Activated T-helper 9 cell treated with anti-CD3 and anti-CD28 coated beads, Interleukin-2, amount 50 U/mL, for 16 hours (primary cell): ENCODE results near the gene CD74.

Experiments
- DNase-seq: peaks from one replicate; pipeline ENCODE4 v3.0.0-alpha.2; 2020; ENCODE audit warnings: low read depth

The CD74 gene

DNA sequence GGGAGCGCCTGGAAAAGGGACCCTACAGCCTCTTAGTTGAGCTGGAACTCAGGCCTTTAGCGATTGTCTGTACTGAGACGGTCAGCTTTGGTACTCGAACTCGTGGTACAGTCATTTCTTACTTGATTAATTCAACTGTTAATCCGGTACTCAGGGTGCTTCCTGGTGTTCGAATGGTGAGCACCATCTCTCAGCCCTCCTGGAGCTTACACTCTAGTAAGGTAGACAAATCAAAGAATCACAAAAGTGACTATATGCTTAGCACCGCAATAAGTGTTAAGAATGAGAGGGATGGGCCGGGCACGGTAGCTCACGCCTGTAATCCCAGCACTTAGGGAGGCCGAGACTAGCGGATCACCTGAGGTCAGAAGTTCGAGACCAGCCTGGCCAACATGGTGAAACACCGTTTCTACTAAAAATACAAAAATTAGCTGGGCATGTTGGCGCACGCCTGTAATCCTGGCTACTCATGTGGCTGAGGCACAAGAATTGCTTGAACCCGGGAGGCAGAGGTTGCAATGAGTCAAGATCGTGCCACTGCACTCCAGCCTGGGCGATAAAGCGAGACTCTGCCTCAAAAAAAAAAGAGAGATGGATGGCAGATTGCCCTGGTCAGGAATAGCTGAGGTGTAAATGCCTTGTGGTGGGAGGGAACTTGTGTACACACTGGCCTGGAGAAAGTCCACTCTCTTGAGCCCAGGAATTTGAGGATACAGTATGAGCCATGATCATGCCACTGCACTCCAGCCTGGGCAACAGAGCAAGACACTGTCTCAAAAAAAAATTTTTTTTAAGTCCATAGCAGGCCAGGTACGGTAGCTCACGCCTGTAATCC lies 54.2 kb downstream of the CD74 start:
- no peak for DNase-seq

DNA sequence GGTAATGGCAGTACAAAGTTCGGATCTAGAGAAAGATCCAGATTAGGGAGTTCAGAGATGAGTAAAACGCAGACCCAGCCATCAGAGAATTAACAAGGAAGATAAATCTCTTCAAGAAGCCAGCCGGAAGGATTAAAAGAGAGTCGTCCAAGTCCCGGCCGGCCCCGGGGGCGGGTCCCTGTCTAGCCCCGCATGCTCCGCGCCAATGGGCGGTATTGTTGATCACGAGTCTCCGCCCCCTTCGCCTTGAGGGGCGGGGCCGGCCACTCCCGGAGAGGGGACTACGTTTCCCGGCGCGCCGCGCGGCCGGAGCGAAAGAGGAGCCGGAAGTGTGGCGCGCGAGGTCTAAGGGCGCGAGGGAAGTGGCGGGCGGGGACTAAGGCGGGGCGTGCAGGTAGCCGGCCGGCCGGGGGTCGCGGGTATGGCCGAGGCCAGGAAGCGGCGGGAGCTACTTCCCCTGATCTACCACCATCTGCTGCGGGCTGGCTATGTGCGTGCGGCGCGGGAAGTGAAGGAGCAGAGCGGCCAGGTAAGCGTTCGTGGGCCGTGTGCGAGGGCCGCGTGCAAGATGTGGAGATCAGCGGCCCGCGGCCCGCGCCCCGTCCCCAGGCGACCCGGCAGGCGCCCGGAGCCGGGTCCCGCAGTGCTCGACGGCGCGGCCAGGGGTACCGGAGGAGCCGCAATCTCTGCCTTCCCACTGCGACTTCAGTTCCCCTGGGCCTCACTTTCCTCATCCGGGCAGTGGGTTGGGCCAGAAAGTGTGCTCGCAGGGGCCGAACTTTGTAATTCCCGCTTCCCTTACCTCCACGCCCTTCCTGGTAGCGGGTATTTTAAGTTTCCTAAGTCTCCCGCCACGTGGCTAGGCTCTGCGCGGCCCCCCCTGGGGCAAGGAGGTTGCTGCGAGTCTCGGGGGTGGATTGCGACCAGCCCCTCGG lies 55.1 kb downstream of the CD74 start, which contains the start of gene TCOF1:
TCOF1 (plus strand) TSS at position 372 of the 935 bp plus-strand sequence; CDS start at position 422, 50 bp downstream.
- DNase-seq: peak; percentile 96

DNA sequence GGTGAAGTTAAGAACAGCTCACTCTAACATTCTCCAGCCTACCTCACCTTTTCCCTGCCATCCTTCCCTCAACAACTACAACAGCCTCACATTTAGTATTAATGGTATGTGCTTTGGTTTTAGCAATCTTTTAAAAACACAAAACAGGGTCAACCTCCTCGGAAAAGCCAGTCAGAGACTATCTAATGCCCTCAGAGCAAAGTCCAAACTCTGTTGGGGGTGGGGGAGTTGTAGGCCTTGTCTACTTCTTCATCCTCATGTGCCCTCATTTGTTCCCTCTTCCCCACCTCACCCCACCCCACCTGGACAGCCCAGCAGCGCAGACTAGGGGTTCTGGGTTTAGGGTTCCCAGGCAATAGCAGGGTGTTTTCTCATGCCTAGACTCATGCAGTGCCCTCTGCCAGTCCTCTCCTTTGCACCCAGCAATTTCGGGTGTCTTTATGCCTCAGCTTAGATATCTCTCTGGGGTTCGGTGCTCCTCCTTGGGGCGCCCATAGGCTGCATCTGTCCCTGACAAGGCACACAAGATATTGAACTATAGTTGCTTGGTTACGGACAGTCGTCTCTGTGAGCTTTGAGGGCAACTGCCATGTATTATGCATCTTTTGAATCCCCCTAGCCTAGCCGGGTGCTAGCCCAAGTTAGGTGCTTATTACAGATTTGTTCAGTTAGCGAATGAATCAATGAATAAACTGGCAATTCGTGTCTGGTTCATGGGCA lies 56.0 kb downstream of the CD74 start:
- DNase-seq: no peak

DNA sequence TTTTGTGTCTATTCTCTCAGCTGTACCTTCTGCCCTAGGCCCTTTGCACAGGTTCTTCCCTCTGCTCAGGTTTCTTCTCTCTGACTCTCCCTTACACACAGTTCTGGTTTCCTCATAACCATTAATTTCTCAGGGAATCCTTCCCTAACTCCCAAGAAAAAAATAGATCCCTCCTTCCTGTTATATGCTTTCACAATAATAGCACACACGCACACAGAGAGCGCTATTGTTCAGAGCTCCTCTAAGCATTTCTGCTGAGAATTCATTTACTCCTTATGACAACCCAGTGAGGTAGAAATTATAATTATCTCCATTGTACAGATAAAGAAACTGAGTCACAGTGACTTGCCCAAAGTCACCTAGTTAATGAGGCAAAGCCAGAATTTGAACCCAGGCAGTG lies 56.9 kb downstream of the CD74 start:
- no peak for DNase-seq

DNA sequence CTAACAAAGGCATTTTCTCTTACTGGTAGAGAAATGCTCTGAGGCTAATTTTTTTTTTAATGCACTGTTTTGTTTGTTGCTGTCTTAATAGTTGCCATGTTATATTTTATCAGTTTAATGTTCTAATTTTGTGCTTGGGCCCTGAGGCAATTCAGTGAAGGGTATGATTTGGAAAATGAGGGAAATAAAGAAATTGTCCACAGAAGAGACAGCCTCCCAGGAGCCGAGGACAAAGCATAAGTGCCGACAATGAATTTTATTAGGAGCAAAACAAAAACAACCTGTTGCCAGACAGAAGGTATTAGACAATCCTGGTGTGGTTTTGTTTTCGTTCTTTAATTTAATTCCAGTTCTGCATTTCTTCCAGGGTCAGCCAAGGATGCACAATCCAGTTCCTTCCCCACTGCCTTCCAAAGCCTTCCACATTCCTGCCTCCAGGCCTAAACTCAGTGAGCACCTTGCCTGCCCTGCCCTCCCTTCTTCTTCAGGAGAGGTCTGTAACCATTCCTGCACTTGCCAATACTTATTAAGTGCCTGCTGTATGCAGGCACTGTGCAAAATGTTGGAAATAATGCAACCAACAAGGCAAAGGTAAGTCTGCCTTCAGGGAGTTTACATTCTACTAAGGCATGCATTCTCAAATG lies 59.6 kb downstream of the CD74 start:
- no peak for DNase-seq

DNA sequence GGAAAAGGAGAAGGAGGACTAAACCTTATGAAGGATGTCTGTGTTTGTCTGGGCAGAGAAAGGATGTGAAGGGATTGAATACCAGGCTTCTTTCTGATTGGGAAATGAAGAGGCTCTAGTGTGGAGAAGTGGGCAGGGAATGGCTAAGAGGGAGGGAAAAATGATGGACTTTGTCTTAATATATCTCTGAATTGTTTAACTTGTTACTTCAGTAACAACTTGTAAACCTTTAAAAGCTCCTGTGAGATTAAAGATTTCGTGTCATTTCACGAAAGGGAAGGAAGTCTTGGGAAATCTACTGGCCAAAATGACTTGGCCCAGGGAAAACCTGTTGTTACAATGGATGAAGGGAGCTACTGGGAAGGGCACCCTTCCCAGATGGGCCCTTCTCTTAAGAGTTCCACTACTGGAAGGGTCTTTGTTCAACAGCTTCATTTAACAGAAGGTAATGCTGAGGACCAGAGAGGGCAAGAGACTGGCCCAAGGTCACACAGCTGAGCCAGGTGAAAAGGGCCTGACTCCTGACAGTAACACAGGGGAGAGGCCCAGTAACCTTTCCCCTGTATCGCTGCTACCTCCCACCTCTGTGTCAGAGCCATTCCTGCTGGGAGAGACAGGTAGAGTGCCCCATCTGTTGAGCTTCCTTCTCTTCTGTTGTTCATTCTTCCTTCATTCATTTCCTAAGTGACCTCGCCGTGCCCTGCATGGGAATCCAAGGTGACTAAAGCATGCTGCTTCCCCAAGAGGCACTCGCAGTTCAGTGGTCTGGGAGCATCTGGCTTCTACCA lies 60.3 kb downstream of the CD74 start:
- no peak for DNase-seq
